Measurements from ENCODE around the gene TBC1D10A.
A peak's percentile ranks its signal among the peaks of the same experiment; 100 is the strongest.
"Not testable (repeated sequence)": the region's sequence is repeated elsewhere in the genome, so short reads cannot be mapped to it uniquely, and the experiment has no call there.

Gene TBC1D10A

GRCh38 chr22:30357650-30358215, 31.0 kb upstream of the TBC1D10A start:
- CTCF ChIA-PET: interaction anchor here (1.8 kb wide), 1 partner anchor 69 kb away, joined by 9 read pairs; the partner anchor contains the start of gene CASTOR1
- no peak for DNase-seq
- peaks cover 18% of the 10 kb centered on the region for H3K27me3 Mint-ChIP-seq
- H3K36me3 Mint-ChIP-seq: peaks cover 18% of the 10 kb centered on the region
- H3K4me3 Mint-ChIP-seq: peak overlapping the region; percentile 94
- H3K27ac Mint-ChIP-seq: peak overlapping the region; percentile 88
- no peaks in the 10 kb centered on the region for H3K9me3 Mint-ChIP-seq
- peaks cover 46% of the 10 kb centered on the region for H3K4me1 Mint-ChIP-seq

- CTCF ChIA-PET: interaction anchor here (1.4 kb wide), 1 partner anchor 69 kb away, joined by 10 read pairs; no protein-coding TSS in a partner anchor
- peaks cover 18% of the 10 kb centered on the region for H3K27me3 Mint-ChIP-seq
- peak overlapping the region; percentile 94 for H3K4me3 Mint-ChIP-seq
- H3K4me1 Mint-ChIP-seq: peaks cover 46% of the 10 kb centered on the region
- H3K27ac Mint-ChIP-seq: peak overlapping the region; percentile 88
- DNase-seq: no peak
- H3K9me3 Mint-ChIP-seq: no peaks in the 10 kb centered on the region
- H3K36me3 Mint-ChIP-seq: peaks cover 24% of the 10 kb centered on the region
These were observed 30.5 kb upstream of the TBC1D10A start for GRCh38 chr22:30357236-30357570.

GRCh38 chr22:30356449-30357235, 29.9 kb upstream of the TBC1D10A start, which contains the start of the genes CCDC157 and SF3A1:
Gene CCDC157 (plus strand): TSS chr22:30357007. CDS start chr22:30366001, 8,994 bp downstream.
Gene SF3A1 (minus strand): TSS chr22:30356894. CDS start chr22:30356792, 102 bp downstream.
- H3K9me3 Mint-ChIP-seq: no peaks in the 10 kb centered on the region
- DNase-seq: peak; percentile 92
- peak within 1 kb of the TSS; percentile 94 for H3K4me3 Mint-ChIP-seq
- H3K36me3 Mint-ChIP-seq: peaks cover 27% of the 10 kb centered on the region
- CTCF ChIA-PET: interaction anchor here (1.0 to 1.4 kb wide), 2 partner anchors 50 to 69 kb away, joined by 4 to 10 read pairs; no protein-coding TSS in a partner anchor
- H3K27ac Mint-ChIP-seq: peak within 1 kb of the TSS; percentile 88
- H3K4me1 Mint-ChIP-seq: peaks cover 49% of the 10 kb centered on the region
- peaks cover 18% of the 10 kb centered on the region for H3K27me3 Mint-ChIP-seq

GRCh38 chr22:30354644-30355043, 27.9 kb upstream of the TBC1D10A start:
- peak overlapping the region; percentile 16 for H3K4me3 Mint-ChIP-seq
- CTCF ChIA-PET: interaction anchor here (0.9 to 1.5 kb wide), 2 partner anchors 19 to 22 kb away, joined by 4 read pairs; no protein-coding TSS in a partner anchor

GRCh38 chr22:30351226-30351625, 24.5 kb upstream of the TBC1D10A start:
- Mint-ChIP-seq H3K27me3 (no peaks in the 10 kb centered on the region), H3K27ac (no peak overlapping the region), H3K4me1 (peaks cover 56% of the 10 kb centered on the region), H3K36me3 (peaks cover 63% of the 10 kb centered on the region), H3K9me3 (no peaks in the 10 kb centered on the region), H3K4me3 (no peak overlapping the region)
- CTCF ChIA-PET: no interaction called here
- DNase-seq: no peak

More at GRCh38 chr22:30354644-30355043, 27.9 kb upstream of the TBC1D10A start:
- no peaks in the 10 kb centered on the region for H3K9me3 Mint-ChIP-seq
- H3K27ac Mint-ChIP-seq: peak overlapping the region; percentile 6
- no peak for DNase-seq
- H3K4me1 Mint-ChIP-seq: peaks cover 59% of the 10 kb centered on the region
- H3K27me3 Mint-ChIP-seq: peaks cover 18% of the 10 kb centered on the region
- peaks cover 43% of the 10 kb centered on the region for H3K36me3 Mint-ChIP-seq

GRCh38 chr22:30348809-30349208, 22.1 kb upstream of the TBC1D10A start:
- CTCF ChIA-PET: no interaction called here
- H3K27me3 Mint-ChIP-seq: no peaks in the 10 kb centered on the region
- no peaks in the 10 kb centered on the region for H3K9me3 Mint-ChIP-seq
- no peak for DNase-seq
- peak overlapping the region; percentile 60 for H3K27ac Mint-ChIP-seq
- no peak overlapping the region for H3K4me3 Mint-ChIP-seq
- peaks cover 37% of the 10 kb centered on the region for H3K4me1 Mint-ChIP-seq
- H3K36me3 Mint-ChIP-seq: peaks cover 67% of the 10 kb centered on the region

GRCh38 chr22:30348404-30348803, 21.7 kb upstream of the TBC1D10A start:
- Mint-ChIP-seq H3K4me3 (no peak overlapping the region), H3K9me3 (no peaks in the 10 kb centered on the region), H3K27me3 (no peaks in the 10 kb centered on the region), H3K4me1 (peaks cover 32% of the 10 kb centered on the region), H3K36me3 (peaks cover 71% of the 10 kb centered on the region), H3K27ac (peak overlapping the region; percentile 60)
- CTCF ChIA-PET: no interaction called here
- DNase-seq: no peak

- Mint-ChIP-seq H3K4me3 (no peak overlapping the region), H3K36me3 (peaks cover 74% of the 10 kb centered on the region), H3K27ac (no peak overlapping the region), H3K9me3 (no peaks in the 10 kb centered on the region), H3K4me1 (peaks cover 30% of the 10 kb centered on the region), H3K27me3 (no peaks in the 10 kb centered on the region)
- no peak for DNase-seq
- CTCF ChIA-PET: interaction anchor here (0.6 to 1.8 kb wide), 3 partner anchors 11 to 59 kb away, joined by 3 to 7 read pairs (median 4); no protein-coding TSS in a partner anchor
These were observed 20.6 kb upstream of the TBC1D10A start for GRCh38 chr22:30347255-30347892.

GRCh38 chr22:30344447-30345200, 17.9 kb upstream of the TBC1D10A start:
- peaks cover 16% of the 10 kb centered on the region for H3K4me1 Mint-ChIP-seq
- H3K4me3 Mint-ChIP-seq: no peak overlapping the region
- CTCF ChIA-PET: no interaction called here

GRCh38 chr22:30340911-30341685, 14.4 kb upstream of the TBC1D10A start:
- Mint-ChIP-seq H3K27me3 (no peaks in the 10 kb centered on the region), H3K4me1 (peaks cover 3% of the 10 kb centered on the region), H3K4me3 (no peak overlapping the region), H3K27ac (no peak overlapping the region), H3K36me3 (peaks cover 84% of the 10 kb centered on the region), H3K9me3 (no peaks in the 10 kb centered on the region)
- CTCF ChIA-PET: interaction anchor here (0.9 to 1.6 kb wide), 2 partner anchors 46 to 53 kb away, joined by 3 to 4 read pairs; partner anchors contain the start of gene RNF215
- DNase-seq: no peak

More at GRCh38 chr22:30344447-30345200, 17.9 kb upstream of the TBC1D10A start:
- H3K9me3 Mint-ChIP-seq: no peaks in the 10 kb centered on the region
- peaks cover 77% of the 10 kb centered on the region for H3K36me3 Mint-ChIP-seq
- H3K27ac Mint-ChIP-seq: no peak overlapping the region
- no peaks in the 10 kb centered on the region for H3K27me3 Mint-ChIP-seq
- no peak for DNase-seq

- H3K36me3 Mint-ChIP-seq: peaks cover 90% of the 10 kb centered on the region
- H3K4me3 Mint-ChIP-seq: no peak overlapping the region
- CTCF ChIA-PET: no interaction called here
- no peak for DNase-seq
- no peaks in the 10 kb centered on the region for H3K27me3 Mint-ChIP-seq
- H3K9me3 Mint-ChIP-seq: no peaks in the 10 kb centered on the region
- peaks cover 11% of the 10 kb centered on the region for H3K4me1 Mint-ChIP-seq
- H3K27ac Mint-ChIP-seq: no peak overlapping the region
These were observed 12.1 kb upstream of the TBC1D10A start for GRCh38 chr22:30338802-30339201.

- CTCF ChIA-PET, DNase-seq, H3K4me3 Mint-ChIP-seq, H3K9me3 Mint-ChIP-seq, H3K27ac Mint-ChIP-seq, H3K27me3 Mint-ChIP-seq: not testable (repeated sequence)
- Mint-ChIP-seq H3K4me1 (peaks cover 16% of the 10 kb centered on the region), H3K36me3 (peaks cover 89% of the 10 kb centered on the region)
These were observed 11.6 kb upstream of the TBC1D10A start for GRCh38 chr22:30338341-30338740.

- Mint-ChIP-seq H3K4me1 (peaks cover 23% of the 10 kb centered on the region), H3K36me3 (peaks cover 86% of the 10 kb centered on the region), H3K4me3 (no peak overlapping the region), H3K9me3 (no peaks in the 10 kb centered on the region), H3K27ac (no peak overlapping the region), H3K27me3 (no peaks in the 10 kb centered on the region)
- CTCF ChIA-PET: interaction anchor here (0.6 kb wide), 1 partner anchor 36 kb away, joined by 3 read pairs; no protein-coding TSS in a partner anchor
- no peak for DNase-seq
These were observed 10.7 kb upstream of the TBC1D10A start for GRCh38 chr22:30337461-30337778.
